Body of pancreas (tissue), 4 donors: Measurements from ENCODE around the gene KIF12.

Source experiments
- CTCF ChIP-seq, 7 experiments: fragments of 450-650 bp in 4 of 7; fragments of 200-600 bp in 3 of 7; sonication (generic) in 3 of 7; IDR thresholded peaks; one replicate each; pipeline ENCODE4 v1.5.1; 2016 to 2019; ENCODE audit warnings: antibody characterized with exemption in 7 of 7
- POLR2A ChIP-seq, 3 donors: fragments of 450-650 bp; IDR thresholded peaks; one replicate each; pipeline ENCODE4 v1.6.1; 2016; ENCODE audit warnings: antibody characterized with exemption in 3 of 3, mild to moderate bottlenecking in 2 of 3

DNA sequence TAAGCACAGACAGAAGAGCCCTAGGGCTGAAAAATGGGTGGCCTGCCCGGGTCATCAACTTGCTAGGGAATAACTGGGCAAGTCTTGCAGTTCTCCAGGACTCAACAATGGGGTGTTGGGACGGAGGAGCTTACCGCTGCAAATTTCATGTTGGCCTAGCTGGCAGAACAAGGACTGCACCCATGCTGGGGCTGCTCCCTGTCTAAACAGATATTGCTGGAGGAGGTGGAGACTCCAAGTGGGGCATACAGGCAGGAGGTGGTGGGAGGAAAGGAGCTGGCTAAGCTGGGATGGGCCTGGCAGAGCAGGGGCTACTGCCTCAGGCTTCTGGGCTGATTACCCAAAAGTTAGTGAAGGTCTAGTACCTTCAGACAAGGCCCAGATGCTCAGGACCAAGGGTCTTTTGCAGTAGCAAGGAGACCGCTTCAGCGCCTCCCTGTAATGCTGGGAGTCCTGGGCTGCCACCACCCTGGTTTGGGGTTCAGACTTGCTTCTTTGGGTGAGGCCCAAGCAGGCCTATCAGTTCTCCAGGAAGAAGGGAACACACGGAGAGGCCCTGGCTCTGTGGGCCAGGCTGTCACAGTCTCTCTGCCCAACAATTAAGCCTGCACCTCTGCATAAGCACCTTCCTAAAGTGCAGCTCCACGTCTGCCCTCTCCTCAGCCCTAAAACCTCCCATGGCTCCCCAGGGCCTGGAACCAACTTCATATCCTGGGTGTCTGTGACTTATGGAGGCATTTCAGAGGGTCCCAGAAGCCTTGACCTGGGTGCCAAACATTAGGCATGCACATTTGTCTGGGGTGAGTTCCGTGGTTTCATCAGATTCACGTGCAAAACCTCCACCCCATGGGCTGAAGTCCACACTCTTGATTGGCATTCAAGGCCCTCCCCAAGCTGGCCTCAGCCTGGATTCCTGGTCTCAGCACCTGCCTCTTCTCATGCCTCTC lies 24.2 kb upstream of the KIF12 start:
- TF ChIP-seq CTCF (IDR thresholded peaks at IDR 0.05) (no peak), POLR2A (IDR thresholded peaks at IDR 0.05) (no peak)
